Measurements from ENCODE around the gene HYAL3. TPM values are rescaled to one million over a fixed set of nuclear protein-coding genes. Genes with fewer than 3 reads are reported as not detected.

HYAL3 gene
- total and polyA plus RNA-seq, 2 of the 8 experiments (the other 6 are each of a cell fraction or from before 2014, with no cell fraction given) = 3.2 to 12.2 TPM

DNA sequence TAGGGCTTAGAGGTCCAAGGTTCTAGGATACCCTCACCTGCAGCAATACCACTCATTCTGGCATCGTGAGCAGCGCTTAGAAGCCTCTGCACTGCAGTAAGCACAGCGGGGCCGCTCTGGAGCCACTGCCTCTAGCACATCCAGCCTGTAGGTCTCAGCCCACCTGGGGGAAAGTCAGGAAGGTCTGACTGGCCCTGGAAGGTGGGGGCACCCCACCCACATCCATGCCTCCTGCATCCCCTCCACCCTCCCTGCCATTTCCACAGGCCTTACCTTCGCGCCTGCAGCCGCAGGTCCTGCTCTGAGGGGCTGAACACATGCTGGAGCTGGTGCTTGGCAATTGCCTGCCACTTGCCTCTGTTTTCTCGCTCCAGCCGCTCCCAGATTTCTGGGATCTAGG is 42.3 kb upstream of the HYAL3 start (continued):
- TF ChIP-seq CHD7 (IDR thresholded peaks at IDR 0.05; ENCODE audit: insufficient replicate concordance, low read length) = no peak
- no peak for TF ChIP-seq EZH2 (IDR thresholded peaks at IDR 0.05; ENCODE audit: low read depth, low read length, severe bottlenecking)
- no peak for TF ChIP-seq PHF8 (conservative IDR thresholded peaks at IDR 0.05; ENCODE audit: low read depth, low read length)
- TF ChIP-seq CREB1 (IDR thresholded peaks at IDR 0.05) = no peak
- TF ChIP-seq JUN (IDR thresholded peaks at IDR 0.05; ENCODE audit: low read depth, low read length) = no peak
- no peak for TF ChIP-seq SP1 (IDR thresholded peaks at IDR 0.05; ENCODE audit: low read depth, low read length)
- TF ChIP-seq USF2 (IDR thresholded peaks at IDR 0.05; ENCODE audit: low read length) = no peak
- TF ChIP-seq, protein P1, sequence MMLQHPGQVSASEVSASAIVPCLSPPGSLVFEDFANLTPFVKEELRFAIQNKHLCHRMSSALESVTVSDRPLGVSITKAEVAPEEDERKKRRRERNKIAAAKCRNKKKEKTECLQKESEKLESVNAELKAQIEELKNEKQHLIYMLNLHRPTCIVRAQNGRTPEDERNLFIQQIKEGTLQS (IDR thresholded peaks at IDR 0.05; ENCODE audit: insufficient read depth, low read depth, low read length) = no peak

Data from H1 (cell line).